ENCODE measurements around the gene FMN2. TPM values are rescaled to one million over a fixed set of nuclear protein-coding genes. Genes with fewer than 3 reads are reported as not detected.
A peak's percentile ranks its signal among the peaks of the same experiment; 100 is the strongest.

FMN2 gene
- total RNA-seq, 2 experiments from 2014 or later, result not detected

DNA sequence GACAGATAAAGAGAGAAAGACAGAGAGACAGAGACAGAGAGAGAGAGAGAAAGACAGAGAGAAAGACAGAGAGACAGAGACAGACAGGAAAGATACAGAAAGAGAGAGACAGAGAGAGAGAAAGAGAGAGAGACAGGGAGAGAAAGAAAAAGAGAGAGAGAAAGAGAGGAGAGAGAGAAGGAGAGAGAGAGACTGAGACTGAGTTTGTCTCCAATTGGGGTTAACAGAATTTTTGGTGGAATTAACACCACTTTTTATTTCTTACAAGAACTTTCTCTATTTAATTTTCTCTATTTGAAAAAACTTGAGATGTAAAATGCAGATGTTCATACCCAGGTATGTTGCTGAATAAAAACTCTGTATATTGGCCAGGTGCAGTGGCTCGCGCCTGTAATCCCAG lies 56.6 kb downstream of the FMN2 start:
- no peaks in the 10 kb centered on the region for H3K9me3 Mint-ChIP-seq
- TF ChIP-seq CTCF (IDR thresholded peaks at IDR 0.05), result no peak
- Histone ChIP-seq H3K27ac (ENCODE audit: low read depth in 1 of 2, low read length in 2 of 2) (no peak overlapping the region), H3K36me3 (ENCODE audit: insufficient read depth, low read length) (no peaks in the 10 kb centered on the region), H3K4me1 (ENCODE audit: insufficient read depth, low read length) (no peaks in the 10 kb centered on the region), H3K27me3 (ENCODE audit: control insufficient read depth in 1 of 2, insufficient read depth in 2 of 2, low read length in 2 of 2) (no peaks in the 10 kb centered on the region), H3K9me3 (ENCODE audit: control insufficient read depth in 1 of 2, insufficient read depth in 1 of 2, low read length in 2 of 2) (peaks cover 0 to 2% of the 10 kb centered on the region in 2 experiments), H3K4me3 (ENCODE audit: low read length) (no peak overlapping the region)
- ChIA-PET CTCF (no interaction called here), POLR2A (no interaction called here)
- DNase-seq (no peak), ATAC-seq (ENCODE audit: poor library complexity) (no peak)
- H3K27ac Mint-ChIP-seq, result no peak overlapping the region
- no peak overlapping the region for H3K4me3 Mint-ChIP-seq
- intact Hi-C loops (cut with DNase I, micrococcal nuclease), result no loop called here
- no peaks in the 10 kb centered on the region for H3K36me3 Mint-ChIP-seq (ENCODE audit: low read depth)
- no peaks in the 10 kb centered on the region for H3K4me1 Mint-ChIP-seq (ENCODE audit: low read depth)
- H3K27me3 Mint-ChIP-seq, result no peaks in the 10 kb centered on the region

DNA sequence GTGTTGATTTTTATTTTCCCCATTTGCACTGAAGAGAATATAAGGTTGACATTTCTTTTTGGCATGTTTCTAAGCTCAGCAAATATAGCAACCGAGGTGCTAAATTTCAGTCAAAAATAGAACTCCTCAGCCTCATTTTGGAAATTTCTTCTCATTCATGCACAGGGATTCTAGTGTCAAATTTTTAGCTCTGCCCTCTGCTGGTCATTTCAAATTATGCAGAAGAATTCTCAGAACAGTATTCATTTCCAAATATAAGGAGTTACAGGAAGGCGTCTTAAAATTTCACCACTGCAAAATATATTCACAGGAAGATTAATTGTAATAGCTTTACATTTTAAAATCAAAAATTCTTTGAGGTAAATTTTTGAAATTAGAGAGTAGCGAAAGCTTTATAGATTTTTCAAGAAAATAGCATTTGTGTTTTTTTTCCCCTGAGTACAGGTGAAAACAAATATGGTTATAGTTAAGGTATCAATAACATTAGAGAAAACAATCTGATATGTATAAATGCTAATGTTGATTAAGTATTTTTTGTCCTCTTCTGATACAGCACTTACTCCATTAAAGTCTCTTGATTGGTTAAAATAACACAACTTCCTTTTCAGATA lies 57.9 kb downstream of the FMN2 start:
- intact Hi-C loops (cut with DNase I, micrococcal nuclease), result no loop called here
- CTCF ChIA-PET, result no interaction called here
- no peaks in the 10 kb centered on the region for H3K4me1 ChIP-seq (ENCODE audit: insufficient read depth, low read length)

GRCh38 chr1:240151136-240151735 lies 59.6 kb downstream of the FMN2 start:
- no peaks in the 10 kb centered on the region for H3K27me3 ChIP-seq (ENCODE audit: control insufficient read depth in 1 of 2, insufficient read depth in 2 of 2, low read length in 2 of 2)
- no peaks in the 10 kb centered on the region for H3K9me3 ChIP-seq (ENCODE audit: control insufficient read depth in 1 of 2, insufficient read depth in 1 of 2, low read length in 2 of 2)
- H3K4me3 ChIP-seq (ENCODE audit: low read length), result no peak overlapping the region
- H3K36me3 Mint-ChIP-seq (ENCODE audit: low read depth), result no peaks in the 10 kb centered on the region
- ChIA-PET POLR2A (no interaction called here), CTCF (no interaction called here)
- H3K27me3 Mint-ChIP-seq, result no peaks in the 10 kb centered on the region
- no peak overlapping the region for H3K27ac ChIP-seq (ENCODE audit: low read depth in 1 of 2, low read length in 2 of 2)
- no peak for TF ChIP-seq CTCF (IDR thresholded peaks at IDR 0.05)
- no peak overlapping the region for H3K27ac Mint-ChIP-seq
- no peak for ATAC-seq (ENCODE audit: poor library complexity)
- H3K36me3 ChIP-seq (ENCODE audit: insufficient read depth, low read length), result no peaks in the 10 kb centered on the region
- no peaks in the 10 kb centered on the region for H3K4me1 ChIP-seq (ENCODE audit: insufficient read depth, low read length)
- intact Hi-C loops (cut with DNase I, micrococcal nuclease), result no loop called here
- no peak for DNase-seq
- H3K4me3 Mint-ChIP-seq, result no peak overlapping the region
- H3K9me3 Mint-ChIP-seq, result no peaks in the 10 kb centered on the region
- H3K4me1 Mint-ChIP-seq (ENCODE audit: low read depth), result no peaks in the 10 kb centered on the region

More for the DNA sequence above, 57.9 kb downstream of the FMN2 start:
- Mint-ChIP-seq H3K27ac (no peak overlapping the region), H3K36me3 (ENCODE audit: low read depth) (no peaks in the 10 kb centered on the region), H3K27me3 (no peaks in the 10 kb centered on the region), H3K4me1 (ENCODE audit: low read depth) (no peaks in the 10 kb centered on the region), H3K9me3 (no peaks in the 10 kb centered on the region), H3K4me3 (no peak overlapping the region)
- POLR2A ChIA-PET, result no interaction called here
- Histone ChIP-seq H3K9me3 (ENCODE audit: control insufficient read depth in 1 of 2, insufficient read depth in 1 of 2, low read length in 2 of 2) (no peaks in the 10 kb centered on the region), H3K27me3 (ENCODE audit: control insufficient read depth in 1 of 2, insufficient read depth in 2 of 2, low read length in 2 of 2) (no peaks in the 10 kb centered on the region), H3K4me3 (ENCODE audit: low read length) (no peak overlapping the region), H3K36me3 (ENCODE audit: insufficient read depth, low read length) (no peaks in the 10 kb centered on the region), H3K27ac (ENCODE audit: low read depth in 1 of 2, low read length in 2 of 2) (no peak overlapping the region)
- TF ChIP-seq CTCF (IDR thresholded peaks at IDR 0.05), result peak; percentile 59
- DNase-seq (peak in 1 of 14 experiments; percentile 4), ATAC-seq (ENCODE audit: poor library complexity) (no peak)
